HAP-1 (cell line): ENCODE results near the gene FAM221B.

Experiments
- DNase-seq, 2 experiments: peaks; one replicate each; pipeline ENCODE4 v3.0.0-alpha.2; 2016 to 2020; ENCODE audit warnings: low spot score in 2 of 2
- H3K27me3 ChIP-seq: fragments of 250-450 bp; sonication (Bioruptor Pico); 2 replicates; pipeline ENCODE4 v1.5.1; 2020; ENCODE audit warnings: low read depth, mild to moderate bottlenecking, moderate library complexity
- H3K36me3 ChIP-seq: fragments of 250-450 bp; sonication (Bioruptor Pico); replicated peaks from 2 replicates; pipeline ENCODE4 v1.5.1; 2020; ENCODE audit warnings: mild to moderate bottlenecking
- H3K4me1 ChIP-seq: fragments of 250-450 bp; sonication (Bioruptor Pico); 2 replicates; pipeline ENCODE4 v1.5.1; 2020; ENCODE audit warnings: mild to moderate bottlenecking
- H3K4me3 ChIP-seq: fragments of 250-450 bp; sonication (Bioruptor Pico); 2 replicates; pipeline ENCODE4 v1.5.1; 2020; ENCODE audit warnings: mild to moderate bottlenecking, moderate library complexity
- H3K9me3 ChIP-seq: fragments of 250-450 bp; sonication (Bioruptor Pico); 2 replicates; pipeline ENCODE4 v1.5.1; 2020; ENCODE audit warnings: mild to moderate bottlenecking, moderate library complexity
- in situ Hi-C: fragments of 300-500 bp; cut with MboI; formaldehyde crosslinking; loops from 3 replicates; pipeline ENCODE4 v1.14.3; 2020; ENCODE audit warnings: low sequenced_read_pairs, inconsistent platforms, mixed read lengths

The FAM221B gene

DNA sequence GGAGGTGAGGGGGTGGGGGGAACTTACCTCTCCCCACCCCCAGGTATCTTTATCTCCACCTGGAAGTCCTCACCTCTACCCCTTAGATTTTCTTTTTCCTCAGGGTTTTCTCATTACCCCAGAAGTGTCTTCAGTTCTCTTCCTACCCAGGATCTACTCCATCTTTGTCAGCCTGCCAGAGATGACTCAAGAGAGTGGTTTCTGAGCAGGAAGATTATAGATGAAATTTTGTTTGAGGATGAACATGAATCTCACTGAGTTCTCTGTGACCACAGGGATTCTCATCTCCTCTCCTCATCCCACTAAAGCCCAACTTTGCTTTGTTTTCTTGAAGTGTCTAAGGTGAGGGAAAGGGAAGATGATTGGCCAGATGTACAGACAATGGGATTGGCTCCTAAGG is 8.5 kb downstream of the FAM221B start:
- no peaks in the 10 kb centered on the region for H3K27me3 ChIP-seq
- no peak overlapping the region for H3K4me3 ChIP-seq
- H3K4me1 ChIP-seq = no peaks in the 10 kb centered on the region
- in situ Hi-C loops = no loop called here
- H3K36me3 ChIP-seq = no peaks in the 10 kb centered on the region
- H3K9me3 ChIP-seq = no peaks in the 10 kb centered on the region
- no peak for DNase-seq

DNA sequence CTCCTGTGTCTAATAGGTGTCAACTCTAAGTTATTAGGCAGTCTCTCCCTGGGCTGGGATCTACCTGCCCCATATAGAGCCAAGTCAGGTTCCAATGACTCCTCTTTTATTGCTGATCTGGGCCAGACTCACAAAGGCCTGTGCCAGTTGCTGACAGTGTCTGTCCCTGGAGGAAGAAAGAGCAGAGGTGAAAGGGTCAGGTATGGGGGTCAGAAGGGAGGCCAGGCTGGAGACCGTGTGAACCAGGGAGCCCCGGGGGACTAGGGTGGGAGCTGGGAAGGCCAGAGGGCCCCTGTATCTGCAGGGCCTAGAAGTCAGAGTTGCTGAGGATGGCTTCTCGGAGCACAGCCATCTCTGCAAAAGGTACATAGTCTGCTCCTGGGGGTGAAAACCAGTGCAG is 10.2 kb downstream of the FAM221B start:
- Histone ChIP-seq H3K4me1 (peaks cover 7% of the 10 kb centered on the region), H3K4me3 (no peak overlapping the region), H3K9me3 (no peaks in the 10 kb centered on the region), H3K27me3 (no peaks in the 10 kb centered on the region), H3K36me3 (no peaks in the 10 kb centered on the region)
- in situ Hi-C loops = no loop called here
- DNase-seq = no peak

DNA sequence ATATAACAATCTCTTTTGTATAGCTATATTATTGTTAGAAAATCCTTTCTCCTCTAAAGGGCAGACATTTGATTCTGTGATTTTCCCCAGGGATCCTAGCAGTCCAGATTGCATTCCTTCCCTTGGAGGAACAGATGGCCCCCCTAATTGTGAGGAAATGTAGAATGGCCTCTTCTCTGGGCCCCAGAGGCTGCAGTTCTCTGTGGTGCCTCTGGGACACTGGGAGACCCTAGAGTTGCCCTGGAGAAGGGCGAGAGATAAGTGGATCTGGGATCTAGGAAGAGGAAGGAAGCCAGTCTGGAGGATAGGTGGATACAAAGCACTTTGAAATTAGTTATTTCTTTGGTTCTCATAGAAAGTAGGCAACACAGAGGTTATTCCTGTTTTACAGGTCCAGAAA is 11.8 kb downstream of the FAM221B start:
- in situ Hi-C loops = no loop called here
- Histone ChIP-seq H3K9me3 (no peaks in the 10 kb centered on the region), H3K36me3 (no peaks in the 10 kb centered on the region; the same call in 1 of the 2 replicates), H3K4me3 (no peak overlapping the region), H3K4me1 (peaks cover 14% of the 10 kb centered on the region), H3K27me3 (no peaks in the 10 kb centered on the region)
- DNase-seq = peak in 1 of 2 experiments; percentile 36

DNA sequence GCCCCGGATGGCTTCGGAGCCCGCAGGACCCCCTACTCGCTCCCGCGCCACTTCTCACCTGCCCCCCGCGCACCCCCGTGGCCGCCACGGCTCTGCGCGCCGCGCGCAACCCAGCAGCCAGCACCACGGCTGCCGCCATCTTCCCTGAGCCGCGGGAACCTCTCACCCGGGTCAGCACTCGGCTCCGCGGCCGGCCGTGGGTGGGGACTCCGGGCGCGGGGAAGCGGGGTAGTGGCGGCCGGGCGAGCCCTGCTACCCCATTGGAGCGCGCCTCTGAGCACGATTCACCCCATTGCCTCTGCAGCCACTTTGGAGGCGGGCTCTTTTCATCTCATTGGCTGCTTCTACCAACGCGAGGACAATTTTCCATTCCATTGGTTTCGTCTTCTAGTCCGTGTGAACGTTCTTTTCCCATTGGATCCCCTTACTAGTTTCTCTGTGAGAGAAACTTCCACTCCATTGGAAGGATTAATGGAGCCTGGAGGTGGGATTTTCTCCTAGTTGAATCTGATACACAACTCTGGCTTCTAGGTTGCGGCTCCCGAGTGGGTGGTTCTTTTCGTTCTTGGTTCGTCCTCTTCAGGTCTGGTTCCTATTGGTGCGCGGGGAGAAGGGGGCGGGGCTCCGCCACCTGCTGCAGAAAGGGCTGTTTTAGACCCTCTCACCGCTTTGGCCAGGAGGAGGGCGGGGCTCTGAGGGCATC is 13.5 kb downstream of the FAM221B start, which contains the start of gene HINT2:
Gene HINT2 (minus strand): TSS at position 202 of the 703 bp plus-strand sequence. CDS start 63 bp downstream, at position 139.
- Histone ChIP-seq H3K4me3 (peak within 1 kb of the TSS; percentile 61), H3K9me3 (no peaks in the 10 kb centered on the region), H3K27me3 (no peaks in the 10 kb centered on the region), H3K36me3 (peaks cover under 1% of the 10 kb centered on the region), H3K4me1 (peaks cover 15% of the 10 kb centered on the region)
- peak; percentile 99 to 100 for DNase-seq
- in situ Hi-C loops = no loop called here

DNA sequence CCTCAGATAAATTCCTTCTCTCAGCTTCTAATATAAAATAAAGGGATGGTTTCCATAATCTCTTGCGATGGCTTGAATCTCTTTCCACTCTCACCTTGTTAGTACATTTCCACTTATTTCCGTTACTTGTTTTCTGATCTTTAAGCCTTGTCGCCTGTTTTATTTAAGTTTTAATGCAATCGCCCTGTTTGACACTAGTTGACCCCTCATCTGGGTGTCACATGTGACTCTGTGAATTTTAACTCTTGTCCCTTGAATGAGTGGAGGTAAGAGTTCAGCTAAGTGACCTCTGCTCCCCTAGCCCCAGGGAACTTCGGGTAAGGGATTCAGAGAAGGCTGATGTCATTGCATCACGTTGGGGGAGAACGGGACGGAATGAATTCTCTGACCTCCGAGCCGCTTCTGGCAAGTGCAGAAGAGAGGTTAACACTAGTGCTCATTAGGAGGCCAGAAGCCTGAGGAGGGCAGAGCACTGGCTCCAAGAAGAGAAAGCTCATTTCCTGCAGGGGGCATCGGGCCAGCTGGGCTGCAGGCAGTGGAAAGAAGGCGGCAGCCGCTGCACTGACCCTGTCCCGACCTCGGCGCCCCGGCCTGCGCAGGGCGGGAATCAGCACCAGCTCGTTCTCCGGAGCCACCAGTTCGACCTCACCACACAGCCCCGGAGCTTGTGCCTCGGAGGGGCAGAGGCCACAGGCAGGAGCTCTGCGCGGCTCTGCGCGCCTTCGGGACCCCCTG is 14.3 kb downstream of the FAM221B start:
- in situ Hi-C loops = no loop called here
- Histone ChIP-seq H3K27me3 (no peaks in the 10 kb centered on the region), H3K9me3 (no peaks in the 10 kb centered on the region), H3K4me3 (peak overlapping the region; percentile 61), H3K4me1 (peaks cover 15% of the 10 kb centered on the region), H3K36me3 (peaks cover 5% of the 10 kb centered on the region)
- peak; percentile 50 to 64 for DNase-seq

DNA sequence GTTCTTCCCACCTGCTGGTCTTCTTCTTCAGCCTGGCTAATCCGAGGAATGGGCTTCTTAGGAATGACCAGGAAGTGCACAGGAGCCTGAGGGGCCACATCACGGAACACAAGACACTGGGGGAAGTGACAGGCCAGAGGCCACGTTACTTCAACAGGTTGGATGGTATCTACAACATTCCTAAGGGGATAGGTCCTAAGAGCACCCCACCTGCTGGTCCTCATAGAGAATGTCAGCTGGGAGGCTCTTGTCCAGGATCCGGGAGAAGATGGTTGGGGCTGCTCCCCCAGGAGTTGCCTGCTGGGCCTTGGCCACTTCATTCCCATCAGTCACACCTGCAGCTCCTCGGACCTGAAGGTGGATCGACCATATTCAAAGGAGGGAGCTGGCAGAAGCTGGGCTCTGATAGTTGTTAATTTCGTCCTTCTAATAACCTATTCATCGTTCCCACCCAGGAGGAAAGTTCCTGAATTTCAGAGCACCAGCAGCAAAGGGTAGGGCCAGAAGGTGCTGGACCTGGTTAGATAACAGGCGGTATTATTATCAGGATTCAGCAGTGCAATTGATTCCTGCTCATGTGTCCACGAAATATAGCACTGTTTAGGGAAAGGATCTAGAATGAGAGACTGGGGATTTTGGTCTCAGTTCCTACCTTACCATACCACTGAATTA is 15.0 kb downstream of the FAM221B start:
- peak; percentile 34 to 45 for DNase-seq
- H3K4me3 ChIP-seq = peak overlapping the region; percentile 61
- peaks cover 11% of the 10 kb centered on the region for H3K36me3 ChIP-seq
- H3K9me3 ChIP-seq = no peaks in the 10 kb centered on the region
- H3K27me3 ChIP-seq = no peaks in the 10 kb centered on the region
- in situ Hi-C loops = no loop called here
- H3K4me1 ChIP-seq = peaks cover 15% of the 10 kb centered on the region

DNA sequence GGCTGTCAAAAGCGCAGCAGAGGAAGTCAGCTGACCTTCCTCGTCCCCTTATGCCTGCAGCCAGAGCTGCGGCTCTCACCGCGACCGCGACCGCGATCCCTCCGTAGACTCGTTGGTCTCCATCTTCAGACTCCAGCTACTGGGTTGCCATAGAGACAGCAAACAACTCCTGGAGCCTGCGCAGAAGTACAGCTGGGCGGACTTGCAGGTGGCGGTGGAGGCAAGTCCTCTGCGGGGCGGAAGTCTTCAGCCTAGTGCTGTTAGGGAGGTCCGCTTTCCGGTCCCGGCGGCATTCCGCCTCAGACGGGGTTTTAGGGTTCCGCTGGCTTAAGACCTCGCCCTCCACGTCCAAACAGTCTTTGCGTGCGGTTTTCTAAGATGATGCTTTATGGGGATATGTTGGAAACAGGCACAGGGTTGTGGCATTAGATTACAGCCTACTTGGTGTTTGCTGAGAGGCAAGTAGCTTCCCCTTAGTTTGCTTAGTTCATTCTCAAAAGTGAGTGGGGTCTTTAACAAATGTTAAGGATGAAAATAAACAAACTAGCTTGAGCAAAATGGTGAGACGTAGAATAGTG is 16.4 kb downstream of the FAM221B start, which contains the start of gene SPAG8:
Gene SPAG8 (minus strand): TSS at position 238 of the 578 bp plus-strand sequence. CDS start 115 bp downstream, at position 123.
- Histone ChIP-seq H3K9me3 (no peaks in the 10 kb centered on the region), H3K4me3 (peak within 1 kb of the TSS; percentile 24), H3K4me1 (peaks cover 15% of the 10 kb centered on the region), H3K36me3 (peaks cover 11% of the 10 kb centered on the region), H3K27me3 (no peaks in the 10 kb centered on the region)
- DNase-seq = peak; percentile 96
- in situ Hi-C loops = no loop called here

DNA sequence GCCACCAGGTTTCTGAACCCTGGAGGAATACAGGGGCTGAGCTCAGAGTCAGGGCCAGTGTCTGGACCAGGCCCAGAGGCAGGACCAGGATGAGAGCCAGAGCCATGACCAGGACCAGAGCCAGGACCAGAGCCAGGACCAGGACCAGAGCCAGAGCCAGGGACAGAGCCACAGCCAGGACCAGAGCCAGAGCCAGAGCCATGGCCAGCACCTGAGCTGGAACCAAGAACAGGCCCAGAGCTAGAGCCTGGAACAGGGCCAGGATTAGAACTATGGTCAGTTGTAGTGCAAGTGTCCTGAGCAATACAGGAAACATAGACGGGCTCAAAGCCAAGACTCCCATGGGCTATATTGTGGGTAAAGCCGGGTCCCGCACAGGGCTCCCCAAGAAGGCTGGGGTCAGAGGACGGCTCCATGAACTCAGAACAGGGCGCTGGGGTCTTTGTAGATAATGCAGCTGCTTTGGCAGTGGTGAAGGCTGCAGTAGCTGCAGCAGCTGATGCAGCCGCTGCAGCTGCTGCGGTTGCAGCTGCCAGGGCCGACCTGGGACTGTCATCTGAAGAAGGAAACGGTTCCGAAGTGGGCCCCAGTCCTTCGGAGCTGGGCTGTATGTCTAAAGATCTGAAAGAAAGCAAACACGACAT is 17.0 kb downstream of the FAM221B start:
- in situ Hi-C loops = no loop called here
- no peaks in the 10 kb centered on the region for H3K27me3 ChIP-seq
- DNase-seq = no peak
- H3K9me3 ChIP-seq = no peaks in the 10 kb centered on the region
- H3K4me1 ChIP-seq = peaks cover 15% of the 10 kb centered on the region
- H3K36me3 ChIP-seq = peaks cover 14% of the 10 kb centered on the region
- H3K4me3 ChIP-seq = peak overlapping the region; percentile 24

DNA sequence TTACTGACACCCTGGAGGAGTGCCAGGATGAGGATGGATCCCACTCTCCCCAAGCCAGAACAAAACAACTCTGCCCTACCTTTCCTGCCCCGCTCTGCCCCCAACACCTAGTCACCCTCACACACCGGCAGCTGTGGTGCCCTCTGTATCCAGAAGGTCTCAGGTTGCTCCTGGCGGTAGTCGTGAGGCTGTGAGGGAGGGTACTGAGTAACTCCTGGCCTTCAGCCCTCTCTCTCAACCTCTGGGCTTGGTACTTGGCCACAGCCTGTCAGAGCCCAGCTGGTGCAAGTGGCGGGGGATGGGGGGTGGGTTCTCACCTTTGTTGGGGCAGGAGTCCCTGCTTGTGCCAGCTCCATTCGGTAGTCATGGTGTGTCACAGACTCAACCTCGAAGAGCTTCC is 18.4 kb downstream of the FAM221B start:
- Histone ChIP-seq H3K4me1 (peaks cover 15% of the 10 kb centered on the region), H3K36me3 (peaks cover 22% of the 10 kb centered on the region), H3K4me3 (no peak overlapping the region), H3K9me3 (no peaks in the 10 kb centered on the region), H3K27me3 (no peaks in the 10 kb centered on the region)
- no peak for DNase-seq
- in situ Hi-C loops = no loop called here

DNA sequence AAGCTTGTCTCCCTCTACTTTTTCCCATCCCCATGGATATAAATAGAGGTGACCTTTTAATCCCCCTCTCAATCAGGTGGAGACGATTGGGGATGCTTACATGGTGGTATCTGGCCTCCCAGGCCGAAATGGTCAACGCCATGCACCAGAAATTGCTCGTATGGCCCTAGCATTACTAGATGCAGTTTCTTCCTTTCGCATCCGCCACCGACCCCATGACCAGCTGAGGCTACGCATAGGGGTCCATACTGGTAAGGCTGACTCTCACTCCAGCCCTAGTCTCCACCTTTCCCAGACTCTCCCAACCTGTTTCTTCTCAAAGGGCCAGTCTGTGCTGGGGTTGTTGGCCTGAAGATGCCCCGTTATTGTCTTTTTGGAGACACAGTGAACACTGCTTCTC is 20.1 kb downstream of the FAM221B start:
- H3K4me1 ChIP-seq = peaks cover 8% of the 10 kb centered on the region
- H3K27me3 ChIP-seq = no peaks in the 10 kb centered on the region
- in situ Hi-C loops = no loop called here
- H3K9me3 ChIP-seq = no peaks in the 10 kb centered on the region
- no peak for DNase-seq
- H3K36me3 ChIP-seq = peaks cover 22% of the 10 kb centered on the region
- no peak overlapping the region for H3K4me3 ChIP-seq

DNA sequence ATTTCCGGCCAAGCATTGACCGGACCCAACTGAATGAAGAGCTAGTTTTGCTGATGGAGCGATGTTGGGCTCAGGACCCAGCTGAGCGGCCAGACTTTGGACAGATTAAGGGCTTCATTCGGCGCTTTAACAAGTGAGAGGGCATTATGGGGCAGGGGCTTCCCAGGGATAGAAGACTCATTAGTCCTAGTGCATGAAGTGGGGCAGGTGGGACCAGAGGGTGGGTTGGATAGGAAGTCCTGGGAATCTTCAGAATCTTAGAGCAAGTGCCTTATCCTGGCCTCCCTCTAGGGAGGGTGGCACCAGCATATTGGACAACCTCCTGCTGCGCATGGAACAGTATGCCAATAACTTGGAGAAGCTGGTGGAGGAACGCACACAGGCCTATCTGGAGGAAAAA is 22.4 kb downstream of the FAM221B start:
- no peaks in the 10 kb centered on the region for H3K4me1 ChIP-seq
- H3K27me3 ChIP-seq = no peaks in the 10 kb centered on the region
- in situ Hi-C loops = no loop called here
- no peak overlapping the region for H3K4me3 ChIP-seq
- peaks cover 33% of the 10 kb centered on the region for H3K36me3 ChIP-seq
- H3K9me3 ChIP-seq = no peaks in the 10 kb centered on the region
- no peak for DNase-seq

DNA sequence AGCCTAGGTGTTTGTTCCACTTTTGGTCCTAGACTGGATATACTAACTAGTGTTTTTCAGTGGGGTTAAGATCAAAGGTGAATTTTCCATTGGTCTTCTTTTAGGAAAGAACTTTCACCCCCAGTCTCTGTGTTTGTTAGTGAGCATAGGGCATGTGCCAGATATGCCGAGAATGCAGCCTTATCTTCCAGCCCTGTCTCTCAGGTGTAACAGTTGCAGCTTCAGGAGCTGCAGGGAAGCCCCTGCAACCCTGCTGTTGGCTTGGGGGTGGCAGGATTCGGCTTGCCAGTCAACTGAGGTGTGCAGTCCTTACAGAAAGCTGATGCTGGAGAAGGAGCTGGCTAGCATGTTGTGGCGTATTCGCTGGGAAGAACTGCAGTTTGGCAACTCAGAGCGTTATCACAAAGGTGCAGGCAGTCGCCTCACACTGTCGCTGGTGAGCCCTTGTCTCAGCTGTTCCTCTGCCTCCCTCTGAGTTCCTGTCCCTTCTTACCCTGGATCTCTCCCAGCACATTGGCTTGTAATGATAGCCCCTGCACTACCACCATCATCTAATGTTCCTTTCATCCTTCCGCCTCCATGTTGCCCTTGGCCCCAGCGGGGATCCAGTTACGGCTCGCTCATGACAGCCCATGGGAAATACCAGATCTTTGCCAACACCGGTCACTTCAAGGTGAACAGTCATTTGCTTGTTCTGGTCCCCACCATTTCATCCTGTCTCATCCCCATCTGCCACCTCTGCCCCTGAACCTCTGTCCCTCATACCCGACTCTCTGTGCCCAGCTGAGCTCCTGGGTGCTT is 27.0 kb downstream of the FAM221B start:
- Histone ChIP-seq H3K36me3 (peaks cover 19% of the 10 kb centered on the region), H3K4me1 (no peaks in the 10 kb centered on the region), H3K9me3 (no peaks in the 10 kb centered on the region), H3K27me3 (no peaks in the 10 kb centered on the region), H3K4me3 (no peak overlapping the region)
- in situ Hi-C loops = no loop called here
- DNase-seq = no peak

DNA sequence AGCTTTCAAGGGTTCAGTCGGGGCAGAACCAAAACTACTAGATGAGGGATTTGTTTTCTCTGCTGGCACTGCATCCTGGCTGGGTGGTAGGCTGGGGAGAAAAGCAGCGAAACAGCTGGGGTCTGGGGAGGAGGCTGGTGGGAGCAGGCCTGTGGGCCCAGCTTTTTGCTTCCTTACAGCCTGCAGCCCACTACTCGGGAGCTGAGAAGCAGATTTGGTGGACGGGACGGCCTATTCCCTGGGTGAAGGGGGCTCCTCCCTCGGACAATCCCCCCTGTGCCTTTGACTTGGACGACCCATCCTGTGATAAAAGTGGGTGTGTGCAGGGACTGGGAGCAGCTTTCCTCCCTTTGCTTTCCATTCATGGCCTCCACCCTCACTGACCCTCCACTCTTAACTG is 28.0 kb downstream of the FAM221B start:
- in situ Hi-C loops = no loop called here
- no peak for DNase-seq
- Histone ChIP-seq H3K4me1 (no peaks in the 10 kb centered on the region), H3K4me3 (no peak overlapping the region), H3K9me3 (no peaks in the 10 kb centered on the region), H3K36me3 (peaks cover 10% of the 10 kb centered on the region), H3K27me3 (no peaks in the 10 kb centered on the region)
